ENCODE results near the gene ZCCHC10.
A peak's percentile ranks its signal among the peaks of the same experiment; 100 is the strongest.
"Not testable (repeated sequence)": the region's sequence is repeated elsewhere in the genome, so short reads cannot be mapped to it uniquely, and the experiment has no call there.

The ZCCHC10 gene

DNA sequence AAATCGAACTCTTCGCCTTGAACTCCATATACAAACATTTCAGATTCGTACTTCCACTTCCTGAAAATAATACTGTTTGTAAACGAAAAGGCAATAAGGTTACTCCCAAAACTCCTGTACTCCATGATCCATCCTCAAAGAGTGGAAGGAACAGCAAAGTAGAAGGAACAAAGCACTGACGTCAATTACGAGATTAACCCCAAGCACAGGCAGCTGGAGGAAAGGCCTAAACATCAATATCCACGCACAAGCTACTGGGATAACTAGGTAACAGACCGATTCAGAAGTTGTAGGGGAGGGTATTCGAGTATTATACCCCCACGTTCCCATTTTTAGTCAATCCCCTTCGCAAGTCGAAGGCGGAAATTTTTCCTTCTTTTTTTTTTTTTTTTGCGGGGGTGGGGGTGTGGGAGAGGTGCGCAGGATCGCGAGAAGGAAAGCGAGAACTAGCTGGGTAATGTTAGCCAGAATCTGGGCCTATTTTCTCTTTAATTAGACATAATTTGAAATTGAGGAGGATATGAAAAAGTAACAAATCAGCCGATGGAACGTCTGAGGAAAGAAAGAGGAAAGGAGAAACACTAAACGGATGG is 63.8 kb downstream of the ZCCHC10 start:
- no peaks in the 10 kb centered on the region for H3K9me3 ChIP-seq (ENCODE audit: severe bottlenecking)
- TF ChIP-seq CTCF (IDR thresholded peaks at IDR 0.05; ENCODE audit: low read depth, low read length) = no peak

GRCh38 chr5:132961887-132962286 is 64.5 kb downstream of the ZCCHC10 start:
- no peak for DNase-seq
- peak overlapping the region; percentile 99 for H3K4me3 ChIP-seq (ENCODE audit: low read depth, low read length)
- H3K9me3 ChIP-seq (ENCODE audit: severe bottlenecking) = no peaks in the 10 kb centered on the region
- TF ChIP-seq CTCF (IDR thresholded peaks at IDR 0.05; ENCODE audit: low read depth, low read length) = no peak
- H3K27ac ChIP-seq = peak overlapping the region; percentile 91
- no peaks in the 10 kb centered on the region for H3K27me3 ChIP-seq (ENCODE audit: insufficient read depth, low read depth, severe bottlenecking)
- peaks cover 18% of the 10 kb centered on the region for H3K36me3 ChIP-seq

More for the DNA sequence above, 63.8 kb downstream of the ZCCHC10 start:
- Histone ChIP-seq H3K27me3 (ENCODE audit: insufficient read depth, low read depth, severe bottlenecking) (no peaks in the 10 kb centered on the region), H3K36me3 (peaks cover 16% of the 10 kb centered on the region), H3K4me3 (ENCODE audit: low read depth, low read length) (peak overlapping the region; percentile 99), H3K27ac (peak overlapping the region; percentile 91)
- DNase-seq = peak; percentile 20

GRCh38 chr5:132961123-132961815 is 65.1 kb downstream of the ZCCHC10 start:
- not testable (repeated sequence) for H3K27ac ChIP-seq

DNA sequence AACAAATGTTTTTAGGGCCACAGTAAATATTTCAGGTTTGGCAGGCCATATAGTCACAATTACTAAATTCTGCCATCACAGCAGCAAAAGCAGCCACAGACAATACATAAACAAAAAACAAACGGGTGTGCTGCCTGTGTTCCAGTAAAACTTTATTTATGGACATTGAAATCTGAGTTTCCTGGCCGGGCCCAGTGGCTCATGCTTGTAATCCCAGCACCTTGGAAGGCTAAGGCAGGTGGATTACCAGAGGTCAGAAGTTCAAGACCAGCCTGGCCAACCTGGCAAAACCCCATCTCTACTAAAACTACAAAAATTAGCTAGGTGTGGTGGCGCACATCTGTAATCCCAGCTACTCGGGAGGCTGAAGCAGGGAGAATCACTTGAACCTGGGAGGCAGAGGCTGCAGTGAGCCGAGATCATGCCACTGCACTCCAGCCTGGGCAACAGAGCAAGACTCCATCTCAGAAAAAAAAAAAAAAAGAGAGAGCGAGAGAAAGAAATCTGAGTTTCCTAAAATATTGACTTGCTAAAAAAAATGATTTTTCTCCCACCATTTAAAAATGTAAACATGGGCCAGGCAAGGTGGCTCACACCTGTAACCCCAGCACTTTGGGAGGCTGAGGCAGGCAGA is 70.1 kb downstream of the ZCCHC10 start:
- DNase-seq = not testable (repeated sequence)
- peaks cover 28% of the 10 kb centered on the region for H3K36me3 ChIP-seq

More at GRCh38 chr5:132961123-132961815, 65.1 kb downstream of the ZCCHC10 start:
- H3K4me3 ChIP-seq (ENCODE audit: low read depth, low read length); H3K9me3 ChIP-seq (ENCODE audit: severe bottlenecking); DNase-seq; H3K27me3 ChIP-seq (ENCODE audit: insufficient read depth, low read depth, severe bottlenecking): not testable (repeated sequence)
- H3K36me3 ChIP-seq = peaks cover 19% of the 10 kb centered on the region

GRCh38 chr5:132953710-132954109 is 72.6 kb downstream of the ZCCHC10 start:
- no peak for TF ChIP-seq CTCF (IDR thresholded peaks at IDR 0.05; ENCODE audit: low read depth, low read length)

More for the DNA sequence above, 70.1 kb downstream of the ZCCHC10 start:
- H3K27me3 ChIP-seq (ENCODE audit: insufficient read depth, low read depth, severe bottlenecking); H3K4me3 ChIP-seq (ENCODE audit: low read depth, low read length); H3K9me3 ChIP-seq (ENCODE audit: severe bottlenecking); H3K27ac ChIP-seq: not testable (repeated sequence)

DNA sequence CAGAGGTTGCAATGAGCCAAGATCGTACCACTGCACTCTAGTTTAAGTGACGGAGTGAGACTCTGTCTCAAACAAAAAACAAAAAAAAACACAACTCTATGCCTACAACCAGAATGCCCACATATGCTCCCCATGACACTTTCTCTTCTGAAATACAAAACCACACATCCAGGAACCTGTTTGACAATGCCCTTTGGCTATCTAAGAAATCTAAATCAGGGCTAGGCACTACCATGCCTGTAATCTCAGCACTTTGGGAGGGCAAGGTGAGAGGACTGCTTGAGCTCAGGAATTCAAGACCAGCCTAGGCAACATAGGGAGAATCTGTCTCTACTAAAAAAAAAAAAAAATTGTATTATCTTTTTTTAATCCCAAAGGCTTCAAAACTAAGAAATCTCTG is 73.5 kb downstream of the ZCCHC10 start:
- Histone ChIP-seq H3K4me3 (ENCODE audit: low read depth, low read length) (no peak overlapping the region), H3K27ac (no peak overlapping the region), H3K27me3 (ENCODE audit: insufficient read depth, low read depth, severe bottlenecking) (no peaks in the 10 kb centered on the region), H3K36me3 (peaks cover 16% of the 10 kb centered on the region), H3K9me3 (ENCODE audit: severe bottlenecking) (peaks cover 8% of the 10 kb centered on the region)
- no peak for DNase-seq
- TF ChIP-seq CTCF (IDR thresholded peaks at IDR 0.05; ENCODE audit: low read depth, low read length) = no peak

More at GRCh38 chr5:132953710-132954109, 72.6 kb downstream of the ZCCHC10 start:
- Histone ChIP-seq H3K27me3 (ENCODE audit: insufficient read depth, low read depth, severe bottlenecking) (no peaks in the 10 kb centered on the region), H3K36me3 (peaks cover 16% of the 10 kb centered on the region), H3K4me3 (ENCODE audit: low read depth, low read length) (no peak overlapping the region), H3K27ac (no peak overlapping the region), H3K9me3 (ENCODE audit: severe bottlenecking) (peaks cover 8% of the 10 kb centered on the region)
- no peak for DNase-seq

Measured in WERI-Rb-1 (cell line).